CD4-positive, alpha-beta T cell (primary cell): ENCODE results near the gene SLAMF7. TPM values are rescaled to one million over a fixed set of nuclear protein-coding genes. Genes with fewer than 3 reads are reported as not detected.
A peak's percentile ranks its signal among the peaks of the same experiment; 100 is the strongest.

Experiments
- ATAC-seq: fragments of 200-7000 bp; cut with Tn5 transposase; one replicate; pipeline ENCODE4 v1.10.0; 2022; ENCODE audit warnings: mild to moderate bottlenecking; ENCODE audit not compliant: poor library complexity
- CTCF ChIA-PET: fragments of 350-600 bp; sonication (Branson Sonifier 250); formaldehyde crosslinking; loops from one replicate; lab custom pipeline; 2021; ENCODE audit warnings: antibody characterized with exemption, inconsistent platforms; lab: Charles Lee
- POLR2A ChIA-PET: fragments of 350-600 bp; sonication (Branson Sonifier 250); formaldehyde crosslinking; loops from one replicate; lab custom pipeline; 2021; ENCODE audit warnings: antibody characterized with exemption, inconsistent platforms; lab: Charles Lee
- DNase-seq, 14 experiments: peaks; one replicate each; pipeline ENCODE4 v3.0.0-alpha.2; 2013 to 2020; ENCODE audit warnings: mixed read lengths in 2 of 14
- H3K27ac ChIP-seq, 2 donors: one replicate each; pipeline versions ENCODE4 v1.5.1 to v1.7.0; 2013; ENCODE audit warnings: low read length in 2 of 2, low read depth in 1 of 2, mild to moderate bottlenecking in 1 of 2
- H3K27me3 ChIP-seq, 2 experiments: 1 replicate in 1 of 2; 2 replicates in 1 of 2; pipeline versions ENCODE4 v1.6.1 to v1.7.0; 2013; ENCODE audit warnings: low read length in 2 of 2, control low read depth in 1 of 2, mild to moderate bottlenecking in 1 of 2, moderate library complexity in 1 of 2; ENCODE audit not compliant: insufficient read depth in 2 of 2, control insufficient read depth in 1 of 2
- H3K36me3 ChIP-seq: one replicate; pipeline ENCODE4 v1.6.1; 2013; ENCODE audit warnings: low read length, control low read depth; ENCODE audit not compliant: insufficient read depth
- H3K4me1 ChIP-seq: one replicate; pipeline ENCODE4 v1.6.1; 2013; ENCODE audit warnings: low read length, control low read depth; ENCODE audit not compliant: insufficient read depth
- H3K4me3 ChIP-seq: one replicate; pipeline ENCODE4 v1.5.1; 2013; ENCODE audit warnings: mild to moderate bottlenecking, low read length, moderate library complexity
- H3K9me3 ChIP-seq, 2 experiments: 1 replicate in 1 of 2; 2 replicates in 1 of 2; pipeline versions ENCODE4 v1.6.1 to v1.7.0; 2013; ENCODE audit warnings: low read length in 2 of 2, mild to moderate bottlenecking in 2 of 2, control low read depth in 1 of 2, moderate library complexity in 1 of 2; ENCODE audit not compliant: control insufficient read depth in 1 of 2, insufficient read depth in 1 of 2
- H3K27ac Mint-ChIP-seq: one replicate; pipeline ENCODE4 v1.8.0; 2020; ENCODE audit warnings: mixed read lengths
- H3K27me3 Mint-ChIP-seq: one replicate; pipeline ENCODE4 v1.8.0; 2021; ENCODE audit warnings: mixed read lengths
- H3K36me3 Mint-ChIP-seq: one replicate; pipeline ENCODE4 v1.8.0; 2021; ENCODE audit warnings: low read depth, mixed read lengths
- H3K4me1 Mint-ChIP-seq: one replicate; pipeline ENCODE4 v1.8.0; 2021; ENCODE audit warnings: low read depth, mixed read lengths
- H3K4me3 Mint-ChIP-seq: one replicate; pipeline ENCODE4 v1.8.0; 2020; ENCODE audit warnings: mild to moderate bottlenecking, mixed read lengths
- H3K9me3 Mint-ChIP-seq: one replicate; pipeline ENCODE4 v1.8.0; 2020; ENCODE audit warnings: mixed read lengths
- intact Hi-C, 2 experiments: fragments of 100-400 bp; cut with DNase I in 1 of 2; cut with micrococcal nuclease in 1 of 2; formaldehyde crosslinking; loops; one replicate each; pipeline versions ENCODE4 v1.15.1 to v1.9.0; 2023 to 2025; cut with DNase I, micrococcal nuclease
- total RNA-seq, 174 experiments: library from RNA in 2 of 174; stranded (reverse) in 2 of 174; gene quantifications; one replicate each; pipeline ENCODE4 v1.2.3 and lab custom pipeline; 2021 to 2026
- TF ChIP-seq, protein P1 (sequence below): fragments of 200-600 bp; IDR thresholded peaks from one replicate; pipeline ENCODE4 v1.8.0; 2022; ENCODE audit warnings: antibody characterized with exemption, mild to moderate bottlenecking

The SLAMF7 gene
- total RNA-seq, 2 experiments from 2014 or later: 0.69 to 0.78 TPM

DNA sequence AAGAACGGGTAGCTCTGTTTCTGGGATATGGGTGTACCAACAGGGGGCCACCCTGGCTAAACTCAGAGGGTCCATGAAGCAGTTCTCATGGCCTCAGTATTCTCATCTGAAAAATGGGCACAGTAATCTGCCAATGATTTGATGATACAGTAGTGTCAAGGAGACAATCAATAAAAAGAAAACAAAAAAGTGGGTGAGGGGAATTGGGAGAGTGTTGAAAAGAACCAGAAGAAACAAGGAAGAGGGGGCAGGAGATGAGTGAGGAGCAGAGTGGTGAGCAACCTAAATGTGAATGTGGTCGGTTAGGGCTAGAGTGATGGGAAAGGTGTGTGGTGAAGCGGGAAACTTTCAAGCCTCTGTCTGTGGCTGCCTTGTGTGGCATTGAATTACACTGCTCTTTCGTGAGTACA is 2.0 kb downstream of the SLAMF7 start:
- no peaks in the 10 kb centered on the region for H3K27me3 ChIP-seq
- TF ChIP-seq, protein P1, sequence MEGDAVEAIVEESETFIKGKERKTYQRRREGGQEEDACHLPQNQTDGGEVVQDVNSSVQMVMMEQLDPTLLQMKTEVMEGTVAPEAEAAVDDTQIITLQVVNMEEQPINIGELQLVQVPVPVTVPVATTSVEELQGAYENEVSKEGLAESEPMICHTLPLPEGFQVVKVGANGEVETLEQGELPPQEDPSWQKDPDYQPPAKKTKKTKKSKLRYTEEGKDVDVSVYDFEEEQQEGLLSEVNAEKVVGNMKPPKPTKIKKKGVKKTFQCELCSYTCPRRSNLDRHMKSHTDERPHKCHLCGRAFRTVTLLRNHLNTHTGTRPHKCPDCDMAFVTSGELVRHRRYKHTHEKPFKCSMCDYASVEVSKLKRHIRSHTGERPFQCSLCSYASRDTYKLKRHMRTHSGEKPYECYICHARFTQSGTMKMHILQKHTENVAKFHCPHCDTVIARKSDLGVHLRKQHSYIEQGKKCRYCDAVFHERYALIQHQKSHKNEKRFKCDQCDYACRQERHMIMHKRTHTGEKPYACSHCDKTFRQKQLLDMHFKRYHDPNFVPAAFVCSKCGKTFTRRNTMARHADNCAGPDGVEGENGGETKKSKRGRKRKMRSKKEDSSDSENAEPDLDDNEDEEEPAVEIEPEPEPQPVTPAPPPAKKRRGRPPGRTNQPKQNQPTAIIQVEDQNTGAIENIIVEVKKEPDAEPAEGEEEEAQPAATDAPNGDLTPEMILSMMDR: no peak
- H3K4me1 ChIP-seq: peaks cover 39% of the 10 kb centered on the region
- ATAC-seq (no peak), DNase-seq (peak in 2 of 14 experiments; percentile 36 to 38)
- Mint-ChIP-seq H3K27ac (no peak overlapping the region), H3K4me3 (no peak overlapping the region), H3K36me3 (peaks cover 3% of the 10 kb centered on the region), H3K27me3 (no peaks in the 10 kb centered on the region), H3K4me1 (peaks cover 17% of the 10 kb centered on the region), H3K9me3 (no peaks in the 10 kb centered on the region)
- H3K27ac ChIP-seq: no peak overlapping the region
- CTCF ChIA-PET: no interaction called here
- POLR2A ChIA-PET: no interaction called here
- H3K9me3 ChIP-seq: peaks cover 4 to 10% of the 10 kb centered on the region in 2 experiments
- intact Hi-C loops: no loop called here
- peak overlapping the region; percentile 2 for H3K4me3 ChIP-seq
- H3K36me3 ChIP-seq: no peaks in the 10 kb centered on the region

DNA sequence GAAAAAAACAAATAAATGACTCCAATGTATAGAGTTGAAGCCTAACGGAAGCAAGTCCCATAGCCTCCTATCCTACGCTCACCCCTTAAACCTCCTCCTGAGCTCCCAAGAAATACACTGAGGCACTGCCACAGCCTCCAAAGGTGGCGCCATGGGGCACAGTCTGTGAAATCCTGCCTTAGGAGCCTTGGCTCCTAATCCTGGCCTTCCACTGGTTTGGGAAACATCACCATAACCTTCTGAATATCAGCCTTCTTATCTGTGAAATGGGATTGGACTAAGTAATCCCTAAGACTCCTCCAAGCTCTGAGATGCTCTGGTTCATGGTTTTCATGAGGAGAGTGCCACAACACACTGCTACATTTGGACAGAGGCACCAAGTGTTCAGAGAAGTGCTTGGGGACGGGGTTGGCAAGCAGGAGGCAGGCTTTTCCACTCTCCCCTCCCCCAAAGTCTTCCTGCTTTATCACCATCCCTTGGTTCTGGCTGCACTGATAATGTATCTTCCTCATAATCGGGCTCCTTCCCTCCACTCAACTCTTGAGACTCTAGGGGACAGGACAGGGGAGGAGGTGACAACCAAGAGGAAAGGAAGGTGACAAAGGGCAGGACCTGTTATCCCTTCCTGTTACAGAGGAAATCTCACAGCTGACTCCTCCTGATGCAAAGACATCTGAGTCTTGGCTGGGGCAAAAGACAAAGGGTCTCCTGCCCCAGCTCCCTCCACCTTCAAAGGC is 2.7 kb downstream of the SLAMF7 start:
- no peak overlapping the region for H3K4me3 ChIP-seq
- H3K27me3 Mint-ChIP-seq: no peaks in the 10 kb centered on the region
- H3K9me3 Mint-ChIP-seq: no peaks in the 10 kb centered on the region
- H3K27me3 ChIP-seq: no peaks in the 10 kb centered on the region
- no peaks in the 10 kb centered on the region for H3K36me3 ChIP-seq
- H3K4me1 Mint-ChIP-seq: peaks cover 17% of the 10 kb centered on the region
- ChIA-PET POLR2A (no interaction called here), CTCF (no interaction called here)
- peaks cover 3% of the 10 kb centered on the region for H3K36me3 Mint-ChIP-seq
- TF ChIP-seq, protein P1: no peak
- H3K27ac ChIP-seq: peak overlapping the region in 1 of 2 donors; percentile 4
- intact Hi-C loops: no loop called here
- DNase-seq: peak in 1 of 14 experiments; percentile 36
- no peak overlapping the region for H3K27ac Mint-ChIP-seq
- no peak overlapping the region for H3K4me3 Mint-ChIP-seq
- no peak for ATAC-seq
- H3K4me1 ChIP-seq: peaks cover 39% of the 10 kb centered on the region
- peaks cover 4% of the 10 kb centered on the region in 2 experiments for H3K9me3 ChIP-seq

DNA sequence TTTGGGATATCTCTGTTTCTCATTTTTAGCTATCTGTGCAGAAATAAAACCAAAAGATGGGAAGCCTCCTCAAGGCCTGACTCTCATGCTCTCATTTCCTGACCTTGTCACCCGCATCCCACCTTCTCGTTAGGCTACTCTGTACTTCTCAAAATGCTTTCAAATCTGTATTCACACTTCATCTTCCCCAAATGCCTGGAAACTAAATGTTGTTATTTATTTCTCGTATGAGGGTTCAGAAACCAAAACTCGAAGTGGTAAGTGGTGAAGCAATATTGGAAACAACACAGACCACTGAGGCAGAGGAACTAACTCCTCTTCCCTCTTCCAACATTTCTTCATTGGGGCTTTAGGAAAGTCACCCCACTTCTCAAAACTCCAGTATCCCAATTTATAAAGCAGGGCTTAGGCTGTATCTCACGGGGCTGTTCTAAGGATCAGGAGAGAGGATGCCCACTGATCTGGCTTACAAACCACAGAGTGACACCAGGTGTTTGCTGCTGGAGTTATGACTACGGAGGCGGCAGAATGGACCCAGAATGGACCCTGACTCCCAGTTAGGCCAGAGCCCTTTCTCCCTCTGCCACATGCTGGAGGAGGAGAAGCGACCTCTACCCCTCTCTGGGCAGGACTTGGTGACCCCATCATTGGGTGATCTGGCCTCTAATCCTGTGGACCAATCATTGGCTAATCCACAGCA is 3.5 kb downstream of the SLAMF7 start:
- Histone ChIP-seq H3K27me3 (no peaks in the 10 kb centered on the region), H3K36me3 (no peaks in the 10 kb centered on the region), H3K9me3 (peaks cover 0 to under 1% of the 10 kb centered on the region in 2 experiments), H3K27ac (peak overlapping the region in 1 of 2 donors; percentile 4), H3K4me3 (no peak overlapping the region), H3K4me1 (peaks cover 39% of the 10 kb centered on the region)
- H3K27ac Mint-ChIP-seq: no peak overlapping the region
- DNase-seq: peak in 3 of 14 experiments; percentile 38 to 54 (median 51)
- H3K4me3 Mint-ChIP-seq: no peak overlapping the region
- no peak for ATAC-seq
- TF ChIP-seq, protein P1: no peak
- no peaks in the 10 kb centered on the region for H3K27me3 Mint-ChIP-seq
- intact Hi-C loops: no loop called here
- peaks cover 17% of the 10 kb centered on the region for H3K4me1 Mint-ChIP-seq
- H3K9me3 Mint-ChIP-seq: no peaks in the 10 kb centered on the region
- ChIA-PET POLR2A (interaction anchor here (2.7 kb wide), 1 partner anchor 26 kb away, joined by 12 read pairs; no protein-coding TSS in a partner anchor), CTCF (no interaction called here)
- H3K36me3 Mint-ChIP-seq: no peaks in the 10 kb centered on the region
